Endothelial cell of umbilical vein (primary cell): ENCODE results near the gene ASCL5. TPM values are rescaled to one million over a fixed set of nuclear protein-coding genes. Genes with fewer than 3 reads are reported as not detected.

Experiments
- BruUV-seq: library from RNA; stranded (reverse); fragments of 400-500 nt; replicated peaks from 2 replicates; lab custom pipeline; 2021; lab: Mats Ljungman, UMichigan
- CTCF ChIA-PET: fragments of 300-600, 350-600 bp; sonication (Branson Sonifier 250); formaldehyde crosslinking; loops from one replicate; lab custom pipeline; 2021; ENCODE audit warnings: antibody characterized with exemption, inconsistent platforms; lab: Charles Lee
- POLR2A ChIA-PET: fragments of 300-600, 350-600 bp; sonication (Branson Sonifier 250); formaldehyde crosslinking; loops from one replicate; lab custom pipeline; 2021; ENCODE audit warnings: antibody characterized with exemption, inconsistent platforms; lab: Charles Lee
- DNase-seq: peaks from one replicate; pipeline ENCODE4 v3.0.0-alpha.2; 2011; ENCODE audit warnings: low read depth, low spot score
- FAIRE-seq: peaks from 2 replicates; lab custom pipeline; 2011; peaks lifted over from hg19 to GRCh38; lab: Jason Lieb, UNC
- H2AFZ ChIP-seq: 2 replicates; pipeline ENCODE4 v1.6.0; 2012; ENCODE audit warnings: low read depth, low read length, control low read depth, inconsistent platforms
- H3K27ac ChIP-seq: 2 replicates; pipeline ENCODE4 v1.5.1; 2011; ENCODE audit warnings: low read depth, mild to moderate bottlenecking, control low read depth, low read length, moderate library complexity; ENCODE audit not compliant: insufficient read depth
- H3K27me3 ChIP-seq, 2 experiments: 2 replicates each; pipeline versions ENCODE4 v1.6.0 to v1.6.1; 2011; ENCODE audit warnings: low read length in 2 of 2, mixed read lengths in 1 of 2; ENCODE audit not compliant: control insufficient read depth in 2 of 2, insufficient read depth in 2 of 2
- H3K36me3 ChIP-seq, 2 experiments: 2 replicates in 1 of 2; 3 replicates in 1 of 2; pipeline ENCODE4 v1.5.1; 2011; ENCODE audit warnings: low read length in 2 of 2, mild to moderate bottlenecking in 1 of 2, moderate library complexity in 1 of 2; ENCODE audit not compliant: control insufficient read depth in 2 of 2, insufficient read depth in 2 of 2; ENCODE audit errors: extremely low read depth in 1 of 2
- H3K4me1 ChIP-seq: 3 replicates; pipeline ENCODE4 v1.5.1; 2011; ENCODE audit warnings: mild to moderate bottlenecking, low read length; ENCODE audit not compliant: control insufficient read depth, insufficient read depth; ENCODE audit errors: extremely low read depth
- H3K4me2 ChIP-seq: 2 replicates; pipeline ENCODE4 v1.6.1; 2011; ENCODE audit warnings: low read length, control low read depth, mixed read lengths; ENCODE audit not compliant: insufficient read depth
- H3K4me3 ChIP-seq, 3 experiments: fragments of 200-600 bp in 1 of 3; sonication (generic), shearing (Covaris generic) in 1 of 3; replicated peaks in 1 of 3; 2 replicates each; pipeline ENCODE4 v1.5.1; 2011 to 2016; ENCODE audit warnings: control low read depth in 3 of 3, low read length in 3 of 3, mild to moderate bottlenecking in 2 of 3, inconsistent platforms in 1 of 3, low read depth in 1 of 3, moderate library complexity in 1 of 3; ENCODE audit not compliant: insufficient read depth in 1 of 3
- H3K79me2 ChIP-seq: 2 replicates; pipeline ENCODE4 v1.6.0; 2012; ENCODE audit warnings: low read length, inconsistent platforms; ENCODE audit not compliant: control insufficient read depth, insufficient read depth
- H3K9ac ChIP-seq: replicated peaks from 2 replicates; pipeline ENCODE3; 2011; ENCODE audit warnings: low read length, control low read depth; ENCODE audit not compliant: insufficient read depth; ENCODE audit errors: extremely low read depth
- H3K9me1 ChIP-seq: replicated peaks from 3 replicates; pipeline ENCODE4 v1.6.0; 2011; ENCODE audit warnings: mild to moderate bottlenecking, low read length; ENCODE audit not compliant: control insufficient read depth, insufficient read depth; ENCODE audit errors: extremely low read depth
- H3K9me3 ChIP-seq: replicated peaks from 2 replicates; pipeline ENCODE4 v1.5.1; 2012; ENCODE audit warnings: low read length, inconsistent platforms; ENCODE audit not compliant: control insufficient read depth, insufficient read depth
- H4K20me1 ChIP-seq: replicated peaks from 2 replicates; pipeline ENCODE3; 2011; ENCODE audit warnings: mild to moderate bottlenecking, low read length; ENCODE audit not compliant: control insufficient read depth, insufficient read depth; ENCODE audit errors: extremely low read depth
- CTCF ChIP-seq, 2 donors: IDR thresholded peaks; 1 replicate in 1 of 2; 2 replicates in 1 of 2; pipeline ENCODE4 v1.5.1; 2011; ENCODE audit warnings: low read length in 2 of 2, mild to moderate bottlenecking in 2 of 2, moderate library complexity in 2 of 2, control low read depth in 1 of 2, inconsistent platforms in 1 of 2, low read depth in 1 of 2; ENCODE audit not compliant: insufficient read depth in 1 of 2; ENCODE audit errors: extremely low read depth in 1 of 2
- EZH2 ChIP-seq: IDR thresholded peaks from 2 replicates; pipeline ENCODE4 v1.6.1; 2012; ENCODE audit warnings: borderline replicate concordance, low read depth, mild to moderate bottlenecking, moderate library complexity, low read length, inconsistent platforms; ENCODE audit not compliant: severe bottlenecking
- FOS ChIP-seq: IDR thresholded peaks from 2 replicates; pipeline ENCODE4 v1.6.1; 2011; ENCODE audit warnings: mild to moderate bottlenecking, low read length, moderate library complexity, borderline replicate concordance; ENCODE audit not compliant: insufficient read depth
- GATA2 ChIP-seq: IDR thresholded peaks from 2 replicates; pipeline ENCODE4 v1.7.0; 2011; ENCODE audit warnings: low read depth, mild to moderate bottlenecking, moderate library complexity, mixed read lengths, low read length; ENCODE audit not compliant: insufficient read length, insufficient read depth
- JUN ChIP-seq: IDR thresholded peaks from 2 replicates; pipeline ENCODE4 v1.6.1; 2011; ENCODE audit warnings: borderline replicate concordance, low read depth; ENCODE audit not compliant: insufficient read length, insufficient read depth
- MAX ChIP-seq: IDR thresholded peaks from 2 replicates; pipeline ENCODE4 v1.6.1; 2011; ENCODE audit not compliant: insufficient read depth, insufficient read length
- MYC ChIP-seq: IDR thresholded peaks from one replicate; pipeline ENCODE4 v1.6.1; 2011; ENCODE audit warnings: mild to moderate bottlenecking, low read depth, low read length
- POLR2A ChIP-seq: IDR thresholded peaks from 2 replicates; pipeline ENCODE4 v1.6.1; 2012; ENCODE audit warnings: low read depth, mild to moderate bottlenecking, control low read depth, low read length
- POLR2AphosphoS5 ChIP-seq: IDR thresholded peaks from 2 replicates; pipeline ENCODE4 v1.6.1; 2012; ENCODE audit warnings: low read depth, mild to moderate bottlenecking, control low read depth, low read length, moderate library complexity; ENCODE audit not compliant: insufficient read depth
- dilution Hi-C: fragments of 300-500 bp; cut with MboI; formaldehyde crosslinking; loops from one replicate; pipeline ENCODE4 v1.15.0; 2019; ENCODE audit warnings: low sequenced_read_pairs; ENCODE audit not compliant: extremely low pct_ligation_motif_present
- intact Hi-C: fragments of 100-400 bp; cut with micrococcal nuclease; formaldehyde crosslinking; loops from one replicate; pipeline ENCODE4 v1.10.0; 2022
- polyA plus RNA-seq, 4 experiments: library from polyadenylated mRNA; depleted of rRNA in 3 of 4; stranded (reverse) in 3 of 4; unstranded in 1 of 4; fragments of >200 nt; gene quantifications; 2 replicates each; pipeline versions ENCODE4 v1.2.1 to v1.2.3, GENCODE V29; 2011 to 2012; ENCODE audit warnings: missing spikeins in 1 of 4
- total RNA-seq: library from RNA; stranded (reverse); gene quantifications from 2 replicates; pipeline ENCODE4 v1.2.3, GENCODE V29; 2021

The ASCL5 gene
- total and polyA plus RNA-seq, 2 donors (not counting 3 experiments of a cell fraction or from before 2014, with no cell fraction given): not detected

GRCh38 chr1:201072922-201073321 is 54.1 kb downstream of the ASCL5 start:
- Histone ChIP-seq H3K36me3 (no peaks in the 10 kb centered on the region), H3K27me3 (peaks cover 8 to 9% of the 10 kb centered on the region in 2 experiments), H3K4me3 (no peak overlapping the region), H4K20me1 (no peaks in the 10 kb centered on the region), H3K9me3 (no peaks in the 10 kb centered on the region), H3K4me1 (no peaks in the 10 kb centered on the region), H3K9ac (no peak overlapping the region), H3K9me1 (no peaks in the 10 kb centered on the region), H3K4me2 (no peak overlapping the region), H2AFZ (no peak overlapping the region), H3K79me2 (no peaks in the 10 kb centered on the region), H3K27ac (no peak overlapping the region)
- BruUV-seq: no TSS peak
- CTCF ChIA-PET: interaction anchor here (2.2 kb wide), 1 partner anchor 8 kb away, joined by 8 read pairs; no protein-coding TSS in a partner anchor
- POLR2A ChIA-PET: no interaction called here
- dilution Hi-C loops: no loop called here
- DNase-seq (no peak), FAIRE-seq (no peak)
- intact Hi-C loops: no loop called here
- TF ChIP-seq POLR2A: no peak
- no peak for TF ChIP-seq MAX

GRCh38 chr1:201072149-201072548 is 54.8 kb downstream of the ASCL5 start:
- no peak overlapping the region for H3K9ac ChIP-seq
- H3K9me1 ChIP-seq: no peaks in the 10 kb centered on the region
- TF ChIP-seq JUN (no peak), CTCF (IDR thresholded peaks at IDR 0.05; ENCODE audit: extremely low read depth in 1 of 2, insufficient read depth in 1 of 2, low read depth in 1 of 2, low read length in 2 of 2) (no peak), POLR2A (no peak), EZH2 (no peak), POLR2AphosphoS5 (no peak), GATA2 (no peak), FOS (no peak), MAX (no peak), MYC (no peak)
- no peaks in the 10 kb centered on the region for H4K20me1 ChIP-seq
- dilution Hi-C loops (no loop called here), intact Hi-C loops (no loop called here)
- peaks cover 11% of the 10 kb centered on the region in 2 experiments for H3K27me3 ChIP-seq
- BruUV-seq: no TSS peak
- no peaks in the 10 kb centered on the region for H3K79me2 ChIP-seq
- no peaks in the 10 kb centered on the region for H3K9me3 ChIP-seq
- no peak overlapping the region for H3K27ac ChIP-seq
- H3K4me2 ChIP-seq: no peak overlapping the region
- no peak overlapping the region for H3K4me3 ChIP-seq
- ChIA-PET POLR2A (no interaction called here), CTCF (interaction anchor here (1.5 to 2.9 kb wide), 3 partner anchors 8 to 100 kb away, joined by 3 to 13 read pairs (median 8); no protein-coding TSS in a partner anchor)
- no peaks in the 10 kb centered on the region for H3K36me3 ChIP-seq
- no peak overlapping the region for H2AFZ ChIP-seq
- FAIRE-seq: no peak
- H3K4me1 ChIP-seq: no peaks in the 10 kb centered on the region
- DNase-seq: no peak
